GM19452 (cell line): Measurements from ENCODE around the gene DR1.

Experiments
- ATAC-seq: cut with Tn5 transposase; IDR thresholded peaks from one replicate; pipeline ENCODE4 v1.9.1; 2021; ENCODE audit not compliant: unreplicated experiment

DR1 gene

GRCh38 chr1:93345633-93346420, at the start of gene DR1:
TSS of gene DR1 (plus strand) at chr1:93345907. CDS start at chr1:93346646, 739 bp downstream.
- peak; percentile 77 for ATAC-seq

- no peak for ATAC-seq
Measured at GRCh38 chr1:93296555-93297154, 49.1 kb upstream of the DR1 start.

GRCh38 chr1:93301131-93301530, 44.6 kb upstream of the DR1 start:
- no peak for ATAC-seq

GRCh38 chr1:93302078-93302477, 43.6 kb upstream of the DR1 start:
- ATAC-seq = no peak

GRCh38 chr1:93304716-93305138, 41.0 kb upstream of the DR1 start:
- ATAC-seq = no peak

GRCh38 chr1:93306920-93307319, 38.8 kb upstream of the DR1 start:
- no peak for ATAC-seq

GRCh38 chr1:93313026-93313425, 32.7 kb upstream of the DR1 start:
- no peak for ATAC-seq

- no peak for ATAC-seq
Measured at GRCh38 chr1:93317207-93317606, 28.5 kb upstream of the DR1 start.

GRCh38 chr1:93317943-93318342, 27.8 kb upstream of the DR1 start:
- no peak for ATAC-seq

- no peak for ATAC-seq
Measured at GRCh38 chr1:93321720-93322119, 24.0 kb upstream of the DR1 start.

GRCh38 chr1:93322349-93322748, 23.4 kb upstream of the DR1 start:
- ATAC-seq = no peak

GRCh38 chr1:93323185-93323820, 22.4 kb upstream of the DR1 start:
- no peak for ATAC-seq

- ATAC-seq = no peak
Measured at GRCh38 chr1:93324486-93325464, 20.9 kb upstream of the DR1 start.

GRCh38 chr1:93328809-93329760, 16.6 kb upstream of the DR1 start:
- ATAC-seq = no peak

- no peak for ATAC-seq
Measured at GRCh38 chr1:93330196-93330595, 15.5 kb upstream of the DR1 start.

GRCh38 chr1:93330617-93331016, 15.1 kb upstream of the DR1 start:
- no peak for ATAC-seq

GRCh38 chr1:93331412-93331811, 14.3 kb upstream of the DR1 start:
- no peak for ATAC-seq

- no peak for ATAC-seq
Measured at GRCh38 chr1:93332368-93332767, 13.3 kb upstream of the DR1 start.

GRCh38 chr1:93338387-93339146, 7.1 kb upstream of the DR1 start:
- no peak for ATAC-seq
